ENCODE results near the gene CREBBP.

The CREBBP gene

DNA sequence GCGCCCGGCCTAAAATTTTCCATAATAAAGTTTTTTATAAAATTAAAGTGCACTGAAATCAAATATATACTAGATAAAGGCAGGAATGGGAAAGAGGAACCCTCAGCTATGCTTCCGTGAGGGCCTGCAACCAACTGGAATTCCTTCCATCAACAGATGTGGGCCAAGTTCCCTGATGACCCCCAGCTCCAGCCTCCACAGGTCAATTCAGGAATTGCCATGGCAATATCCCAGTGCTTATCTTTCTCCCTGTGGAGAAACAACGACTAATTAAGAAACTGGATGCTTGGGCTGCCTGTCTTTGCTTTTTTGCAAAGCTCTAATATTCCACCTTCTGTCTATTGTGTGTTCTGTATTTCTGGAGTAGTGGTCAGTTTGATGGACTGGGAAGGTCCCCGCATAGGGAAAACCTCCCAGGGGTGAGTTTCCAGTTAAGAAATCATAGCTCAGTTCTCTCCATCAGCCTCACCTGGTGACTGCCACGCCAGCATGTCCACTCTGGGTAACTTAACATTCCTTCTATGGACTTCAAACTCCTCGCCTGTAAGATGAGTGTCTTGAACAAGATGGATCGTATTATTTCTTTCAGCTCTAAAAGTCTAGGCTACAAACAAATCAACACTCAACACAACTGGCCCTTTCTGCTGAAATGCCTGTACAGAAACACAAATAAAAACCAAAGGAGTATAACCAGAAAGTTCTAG, 67.9 kb downstream of the CREBBP start:
- TF ChIP-seq POLR2A (IDR thresholded peaks at IDR 0.05; ENCODE audit: low read depth, low read length): no peak
- FAIRE-seq (no peak), DNase-seq (ENCODE audit: insufficient read length, low spot score) (no peak)

DNA sequence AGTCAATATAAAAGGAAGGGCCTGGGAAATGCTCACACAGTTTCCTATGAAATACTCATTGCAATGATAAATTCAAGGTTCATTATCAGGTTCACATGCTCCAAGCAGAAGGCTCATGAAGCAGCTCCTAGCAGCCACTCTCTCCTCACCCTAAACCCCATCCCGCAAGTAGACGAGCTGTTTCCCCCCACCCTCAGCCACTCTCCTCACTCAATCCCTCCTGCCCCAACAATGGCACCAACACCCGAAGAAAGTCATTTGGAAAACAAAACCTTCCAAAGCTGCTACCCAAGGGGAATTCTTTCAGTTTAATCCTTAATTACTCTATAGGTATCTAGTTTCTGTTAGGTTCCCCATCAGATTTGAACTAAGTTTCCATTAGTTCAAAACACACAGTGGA, 69.7 kb downstream of the CREBBP start:
- FAIRE-seq (no peak), DNase-seq (ENCODE audit: insufficient read length, low spot score) (no peak)
- no peak for TF ChIP-seq POLR2A (IDR thresholded peaks at IDR 0.05; ENCODE audit: low read depth, low read length)

DNA sequence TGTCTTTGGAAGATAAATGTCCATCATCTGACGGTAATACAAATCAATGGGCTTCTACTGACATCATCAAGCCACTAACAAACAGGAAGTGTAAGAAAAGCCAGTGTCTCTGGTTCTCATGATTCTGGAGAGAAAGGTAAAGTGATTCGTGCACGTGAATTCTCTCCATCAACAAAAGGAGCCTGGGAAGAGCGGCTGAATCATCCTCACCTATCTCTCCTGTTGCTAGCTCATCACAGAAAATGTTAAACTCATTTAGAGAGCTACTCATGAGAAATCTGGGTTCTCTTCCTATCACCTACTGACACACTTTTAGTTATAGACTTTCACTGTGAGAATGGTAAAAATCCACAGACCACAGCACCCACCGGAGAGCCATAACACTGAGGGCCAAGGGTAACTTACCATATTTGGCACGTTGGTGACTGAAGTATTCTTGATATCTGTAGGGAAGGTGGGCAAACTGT, 70.3 kb downstream of the CREBBP start:
- FAIRE-seq (no peak), DNase-seq (ENCODE audit: insufficient read length, low spot score) (no peak)
- no peak for TF ChIP-seq POLR2A (IDR thresholded peaks at IDR 0.05; ENCODE audit: low read depth, low read length)

DNA sequence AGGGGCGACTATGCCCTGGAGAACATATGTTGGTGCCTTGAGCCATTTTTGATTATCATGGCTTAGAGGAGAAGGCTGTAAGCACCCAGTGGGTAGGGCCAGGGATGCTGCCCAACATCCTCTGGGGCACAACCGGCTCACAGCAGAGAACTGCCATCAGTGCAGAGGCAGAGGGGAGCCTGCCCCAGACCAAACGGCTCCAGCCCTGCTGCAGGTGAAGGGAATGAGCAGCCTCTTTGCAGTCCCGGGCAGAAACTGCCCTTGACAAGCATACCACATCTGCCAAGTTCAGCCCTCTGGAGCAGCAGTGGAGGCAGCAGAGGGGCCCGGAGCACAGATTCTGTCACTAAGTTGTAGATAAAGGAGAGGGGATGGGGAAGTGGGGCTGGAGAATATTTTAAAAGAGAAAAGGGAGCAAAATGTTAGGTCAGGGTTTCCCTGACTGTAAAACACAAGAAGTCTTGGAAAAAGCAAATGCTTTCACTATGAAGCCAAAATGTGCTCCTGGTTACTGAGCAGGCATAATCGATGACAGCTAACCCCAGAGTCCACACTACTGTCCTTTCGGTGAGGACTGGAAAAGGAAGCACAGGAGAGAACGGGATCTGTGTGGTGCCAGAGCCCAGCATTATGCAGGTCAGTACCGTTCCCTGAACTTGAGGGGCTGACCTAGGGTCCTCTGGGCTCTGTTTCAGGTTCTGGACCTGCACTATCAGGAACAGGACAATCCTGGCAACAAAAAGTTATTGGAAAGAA, 72.0 kb downstream of the CREBBP start:
- no peak for TF ChIP-seq POLR2A (IDR thresholded peaks at IDR 0.05; ENCODE audit: low read depth, low read length)
- no peak for DNase-seq (ENCODE audit: insufficient read length, low spot score)
- FAIRE-seq: no peak

DNA sequence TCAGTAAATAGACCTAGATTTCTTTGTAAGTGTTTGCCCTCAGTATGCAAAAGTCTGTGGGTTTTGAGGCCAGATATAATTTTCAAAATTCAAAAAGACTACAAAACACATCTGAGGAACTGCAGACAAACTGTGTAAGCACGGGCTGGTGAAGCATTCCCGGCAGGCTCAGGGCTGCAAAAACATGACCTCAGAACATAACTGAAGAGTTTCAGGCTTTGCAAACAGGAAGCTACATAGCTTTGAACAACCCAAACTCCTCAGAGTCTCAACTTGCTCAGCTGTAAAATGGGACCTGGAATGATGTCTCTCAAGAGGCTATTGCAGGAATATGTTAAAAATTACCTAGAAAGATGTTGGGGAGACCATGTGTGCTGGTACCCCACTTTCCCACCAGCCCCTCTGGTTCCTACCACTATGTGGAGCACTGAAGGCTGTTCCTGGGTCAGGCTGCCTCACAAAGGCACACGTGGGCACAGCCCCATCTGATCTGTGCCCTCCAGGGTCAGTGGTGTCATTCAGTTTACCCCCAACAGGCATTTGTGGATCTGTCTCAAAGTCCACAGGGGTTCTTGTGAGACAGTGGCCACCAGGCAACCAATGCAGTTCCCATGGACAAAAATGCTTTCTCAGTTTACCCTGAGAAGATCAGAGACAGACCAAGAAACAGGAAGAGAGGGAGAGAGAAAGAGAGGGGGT, 72.9 kb downstream of the CREBBP start:
- FAIRE-seq: no peak
- no peak for TF ChIP-seq POLR2A (IDR thresholded peaks at IDR 0.05; ENCODE audit: low read depth, low read length)

DNA sequence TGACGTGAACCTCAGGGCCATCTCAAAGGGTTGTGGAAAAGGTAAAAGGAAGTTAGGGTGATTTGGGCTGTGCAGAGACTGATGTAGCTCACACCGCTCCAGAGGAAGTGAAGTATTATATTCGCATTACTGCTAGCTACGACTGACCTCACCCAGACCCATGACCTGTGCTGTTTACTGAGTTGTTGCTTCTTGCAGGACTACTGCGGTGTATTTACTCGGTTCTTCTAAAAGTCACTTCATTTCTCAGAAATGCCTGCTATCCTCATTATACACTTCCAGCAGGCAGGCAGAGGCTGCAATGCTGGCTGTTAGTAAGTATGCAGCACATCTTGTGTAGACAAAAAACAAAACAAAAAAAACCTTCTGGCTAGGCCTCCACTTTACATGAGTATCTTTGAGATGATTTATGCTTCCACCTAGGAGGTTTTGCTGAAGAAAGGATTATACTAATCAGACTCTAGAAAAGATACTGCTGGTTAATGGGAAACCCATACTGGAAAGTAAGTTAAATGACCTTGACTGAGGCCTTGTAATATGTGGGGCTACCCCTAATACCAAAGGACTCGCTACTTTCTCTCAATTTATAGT, 76.0 kb downstream of the CREBBP start:
- TF ChIP-seq POLR2A (IDR thresholded peaks at IDR 0.05; ENCODE audit: low read depth, low read length): no peak
- DNase-seq (ENCODE audit: insufficient read length, low spot score) (no peak), FAIRE-seq (no peak)

More for the DNA sequence above, 72.9 kb downstream of the CREBBP start:
- no peak for DNase-seq (ENCODE audit: insufficient read length, low spot score)

DNA sequence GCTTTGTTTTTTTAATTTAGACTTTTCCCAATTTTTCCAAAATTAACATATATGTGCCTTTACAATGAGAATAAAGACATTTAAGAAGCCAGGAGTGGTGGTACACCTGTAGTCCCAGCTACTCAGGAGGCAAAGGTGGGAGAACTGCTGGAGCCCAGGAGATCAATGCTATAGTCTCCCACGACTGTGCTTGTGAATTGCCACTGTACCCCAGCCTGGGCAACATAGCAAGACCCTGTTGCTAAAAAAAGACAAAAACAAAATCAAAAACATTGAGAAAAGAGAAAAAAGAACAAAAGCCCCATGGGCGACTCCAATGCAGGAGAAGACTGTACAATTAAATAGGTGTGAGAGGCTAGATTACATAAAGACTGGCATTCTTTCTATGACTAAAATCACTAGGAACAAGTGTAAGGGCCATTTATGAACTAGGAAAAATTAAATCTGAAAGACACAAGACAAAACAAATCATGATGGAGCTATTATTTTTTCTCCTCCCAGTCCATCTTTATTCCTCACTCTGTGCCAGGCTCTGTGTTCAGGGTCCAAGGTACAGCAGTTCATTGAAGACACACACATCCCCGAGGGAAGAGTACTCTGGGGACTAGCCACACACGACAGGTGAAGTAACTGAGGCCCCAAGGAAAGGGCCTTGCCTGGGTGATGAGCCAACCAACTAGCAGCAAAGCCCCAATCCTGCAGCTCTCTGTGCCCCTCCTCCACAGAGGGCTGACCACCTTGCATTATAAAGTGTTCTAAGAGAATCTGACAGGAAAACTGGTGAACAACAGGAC, 79.8 kb downstream of the CREBBP start:
- FAIRE-seq: no peak
- TF ChIP-seq POLR2A (IDR thresholded peaks at IDR 0.05; ENCODE audit: low read depth, low read length): no peak
- no peak for DNase-seq (ENCODE audit: insufficient read length, low spot score)

DNA sequence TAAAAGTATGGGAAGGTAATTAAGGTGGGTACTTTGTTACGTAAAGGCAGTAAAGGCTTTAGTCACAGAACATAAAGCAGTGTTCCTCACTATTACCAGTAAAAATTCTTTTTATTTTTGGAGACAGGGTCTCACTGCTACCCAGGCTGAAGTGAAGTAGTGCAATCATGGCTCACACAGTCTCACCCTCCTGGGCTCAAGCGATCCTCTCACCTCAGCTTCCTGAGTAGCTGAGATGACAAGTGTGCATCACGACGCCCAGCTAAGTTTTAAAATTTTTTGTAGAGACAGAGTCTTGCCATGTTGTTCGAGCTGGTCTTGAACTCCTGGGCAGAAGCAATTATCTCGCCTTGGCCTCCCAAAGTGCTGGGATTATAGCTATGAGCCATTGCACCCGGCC, 80.5 kb downstream of the CREBBP start:
- no peak for DNase-seq (ENCODE audit: insufficient read length, low spot score)
- TF ChIP-seq POLR2A (IDR thresholded peaks at IDR 0.05; ENCODE audit: low read depth, low read length): no peak
- FAIRE-seq: no peak

DNA sequence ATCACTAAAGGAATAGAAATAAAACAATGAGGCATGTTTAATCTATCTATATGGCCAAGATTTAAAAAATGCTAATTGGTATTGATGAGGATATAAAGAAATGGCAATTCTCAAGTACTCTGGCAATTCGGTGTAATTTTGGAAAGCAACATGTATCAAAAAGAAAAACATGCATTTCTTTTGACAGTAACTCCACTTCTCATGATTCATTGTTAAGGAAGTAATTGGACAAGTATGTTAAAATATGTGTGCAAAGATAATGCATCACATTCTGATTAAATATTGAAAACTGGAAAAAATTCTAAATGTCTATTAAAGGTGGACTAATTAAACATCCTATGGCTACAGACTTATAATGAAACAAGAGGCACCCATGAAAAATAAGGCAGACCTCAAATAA, 81.2 kb downstream of the CREBBP start:
- TF ChIP-seq POLR2A (IDR thresholded peaks at IDR 0.05; ENCODE audit: low read depth, low read length): no peak
- no peak for DNase-seq (ENCODE audit: insufficient read length, low spot score)
- FAIRE-seq: no peak

DNA sequence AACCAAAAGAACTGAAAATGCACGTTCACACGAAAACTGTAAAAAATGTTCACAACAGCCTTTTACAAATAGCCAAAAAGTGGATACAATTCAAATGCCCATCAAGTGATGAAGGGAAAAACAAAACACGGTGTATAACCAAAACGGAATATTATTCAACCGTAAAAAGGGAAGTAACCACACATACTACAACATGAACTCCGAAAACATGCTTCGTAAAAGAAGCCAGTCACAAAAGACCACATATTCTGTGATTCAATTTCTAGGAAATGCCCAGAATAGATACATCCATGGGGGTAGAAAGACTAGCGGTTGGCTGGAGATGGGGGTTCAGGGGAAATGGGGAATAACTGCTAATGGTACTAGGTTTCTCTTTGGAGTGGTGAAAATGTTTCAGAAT, 81.7 kb downstream of the CREBBP start:
- TF ChIP-seq POLR2A (IDR thresholded peaks at IDR 0.05; ENCODE audit: low read depth, low read length): no peak
- DNase-seq (ENCODE audit: insufficient read length, low spot score): no peak
- FAIRE-seq: no peak

DNA sequence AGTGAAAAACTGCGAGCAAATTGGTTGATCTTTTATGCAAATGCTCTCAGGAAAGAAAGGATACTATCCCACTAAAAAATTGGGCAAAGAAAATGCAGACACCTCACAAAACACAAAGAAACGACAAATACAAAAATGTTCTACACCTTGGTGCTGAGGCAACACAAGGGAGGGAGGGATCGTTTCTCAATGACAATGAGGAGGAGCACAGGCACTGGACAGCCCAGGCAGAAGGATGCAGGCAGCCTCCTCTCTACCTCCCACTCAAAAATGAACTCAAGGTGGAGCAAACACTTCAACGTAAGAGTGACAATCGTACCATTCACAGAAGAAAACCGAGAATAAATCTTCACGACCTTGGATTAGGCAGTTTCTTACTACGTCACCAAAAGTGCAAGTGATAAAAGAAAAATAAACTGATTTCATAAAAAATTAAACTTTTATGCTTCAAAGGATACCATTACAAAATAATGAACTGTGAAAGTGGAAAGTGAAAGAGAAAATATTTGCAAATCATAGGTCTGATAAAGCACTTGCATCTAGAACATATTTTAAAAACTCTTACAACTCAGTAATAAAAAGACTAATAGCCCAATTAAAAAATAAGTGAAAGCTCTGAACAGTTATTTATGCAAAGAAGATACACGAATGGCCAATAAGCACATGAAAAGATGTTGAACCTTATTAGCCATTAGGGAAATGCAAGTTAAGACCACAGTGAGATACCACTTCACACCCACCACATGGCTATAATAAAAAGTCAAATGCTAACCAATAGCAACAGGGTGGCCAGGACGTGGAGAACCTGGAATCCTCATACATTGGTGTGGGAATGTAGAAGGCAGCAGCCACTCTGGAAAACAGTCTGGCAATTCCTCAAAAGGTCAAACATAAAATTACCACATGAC, 82.4 kb downstream of the CREBBP start:
- DNase-seq (ENCODE audit: insufficient read length, low spot score) (no peak), FAIRE-seq (no peak)
- no peak for TF ChIP-seq POLR2A (IDR thresholded peaks at IDR 0.05; ENCODE audit: low read depth, low read length)

DNA sequence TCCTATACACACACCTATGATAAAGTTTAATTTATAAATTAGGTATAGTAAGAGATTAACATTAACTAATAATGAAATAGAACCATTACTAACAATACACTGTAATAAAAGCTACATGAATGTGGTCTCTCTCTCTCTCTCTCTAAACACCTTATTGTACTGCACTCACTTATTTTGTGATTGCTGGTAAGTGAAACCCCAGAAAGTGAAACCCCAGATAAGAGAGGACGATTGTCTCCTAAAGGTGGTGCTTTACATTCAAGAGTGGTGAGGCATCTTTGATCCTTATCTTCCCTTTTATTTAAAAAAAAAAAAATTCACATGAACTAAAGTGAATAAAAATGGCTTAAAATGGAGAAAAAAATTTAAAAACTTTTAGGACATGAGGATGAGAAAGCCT, 83.0 kb downstream of the CREBBP start:
- no peak for TF ChIP-seq POLR2A (IDR thresholded peaks at IDR 0.05; ENCODE audit: low read depth, low read length)
- DNase-seq (ENCODE audit: insufficient read length, low spot score) (no peak), FAIRE-seq (no peak)

Measured in H54 (cell line).